HG02763 (cell line): ENCODE data around the gene LAPTM5.

ENCODE experiments used
- ATAC-seq: cut with Tn5 transposase; IDR thresholded peaks from one replicate; pipeline ENCODE4 v1.9.1; 2021; ENCODE audit warnings: mild to moderate bottlenecking, moderate library complexity; ENCODE audit not compliant: unreplicated experiment

Gene LAPTM5

GRCh38 chr1:30720271-30721223 lies 37.0 kb downstream of the LAPTM5 start:
- no peak for ATAC-seq

- ATAC-seq = no peak
Measured at GRCh38 chr1:30719406-30720270, 37.9 kb downstream of the LAPTM5 start.

GRCh38 chr1:30718636-30719405 lies 38.8 kb downstream of the LAPTM5 start:
- peak; percentile 59 for ATAC-seq

- ATAC-seq = peak; percentile 77
Measured at GRCh38 chr1:30718091-30718635, 39.4 kb downstream of the LAPTM5 start.

GRCh38 chr1:30716646-30717045 lies 40.9 kb downstream of the LAPTM5 start:
- no peak for ATAC-seq

- no peak for ATAC-seq
Measured at GRCh38 chr1:30715886-30716285, 41.7 kb downstream of the LAPTM5 start.

GRCh38 chr1:30715216-30715615 lies 42.4 kb downstream of the LAPTM5 start:
- ATAC-seq = no peak

- ATAC-seq = no peak
Measured at GRCh38 chr1:30714536-30715090, 43.0 kb downstream of the LAPTM5 start.

- no peak for ATAC-seq
Measured at GRCh38 chr1:30714025-30714424, 43.5 kb downstream of the LAPTM5 start.

GRCh38 chr1:30713311-30713710 lies 44.3 kb downstream of the LAPTM5 start:
- no peak for ATAC-seq

GRCh38 chr1:30712583-30712982 lies 45.0 kb downstream of the LAPTM5 start:
- ATAC-seq = no peak

- ATAC-seq = no peak
Measured at GRCh38 chr1:30710407-30710806, 47.2 kb downstream of the LAPTM5 start.

- no peak for ATAC-seq
Measured at GRCh38 chr1:30708361-30708728, 49.2 kb downstream of the LAPTM5 start.

GRCh38 chr1:30707412-30708360 lies 49.9 kb downstream of the LAPTM5 start:
- ATAC-seq = no peak

- ATAC-seq = no peak
Measured at GRCh38 chr1:30706528-30706927, 51.0 kb downstream of the LAPTM5 start.

- no peak for ATAC-seq
Measured at GRCh38 chr1:30705698-30706097, 51.9 kb downstream of the LAPTM5 start.

- ATAC-seq = no peak
Measured at GRCh38 chr1:30704765-30705509, 52.6 kb downstream of the LAPTM5 start.

- ATAC-seq = no peak
Measured at GRCh38 chr1:30704271-30704670, 53.3 kb downstream of the LAPTM5 start.

- ATAC-seq = no peak
Measured at GRCh38 chr1:30702823-30703222, 54.8 kb downstream of the LAPTM5 start.
